Fibroblast of pulmonary artery (primary cell): Measurements from ENCODE around the gene WNK4.

Experiments
- DNase-seq: peaks from one replicate; pipeline ENCODE4 v3.0.0-alpha.2; 2010; ENCODE audit warnings: low read depth
- H3K4me3 ChIP-seq: replicated peaks from 2 replicates; pipeline ENCODE4 v1.5.1; 2011; ENCODE audit warnings: low read depth, mild to moderate bottlenecking, control low read depth, low read length, moderate library complexity
- TF ChIP-seq, protein P1 (sequence below): IDR thresholded peaks from 2 replicates; pipeline ENCODE4 v1.5.1; 2011; ENCODE audit warnings: mild to moderate bottlenecking, control low read depth, low read length, inconsistent platforms; ENCODE audit errors: missing control alignments

Gene WNK4

DNA sequence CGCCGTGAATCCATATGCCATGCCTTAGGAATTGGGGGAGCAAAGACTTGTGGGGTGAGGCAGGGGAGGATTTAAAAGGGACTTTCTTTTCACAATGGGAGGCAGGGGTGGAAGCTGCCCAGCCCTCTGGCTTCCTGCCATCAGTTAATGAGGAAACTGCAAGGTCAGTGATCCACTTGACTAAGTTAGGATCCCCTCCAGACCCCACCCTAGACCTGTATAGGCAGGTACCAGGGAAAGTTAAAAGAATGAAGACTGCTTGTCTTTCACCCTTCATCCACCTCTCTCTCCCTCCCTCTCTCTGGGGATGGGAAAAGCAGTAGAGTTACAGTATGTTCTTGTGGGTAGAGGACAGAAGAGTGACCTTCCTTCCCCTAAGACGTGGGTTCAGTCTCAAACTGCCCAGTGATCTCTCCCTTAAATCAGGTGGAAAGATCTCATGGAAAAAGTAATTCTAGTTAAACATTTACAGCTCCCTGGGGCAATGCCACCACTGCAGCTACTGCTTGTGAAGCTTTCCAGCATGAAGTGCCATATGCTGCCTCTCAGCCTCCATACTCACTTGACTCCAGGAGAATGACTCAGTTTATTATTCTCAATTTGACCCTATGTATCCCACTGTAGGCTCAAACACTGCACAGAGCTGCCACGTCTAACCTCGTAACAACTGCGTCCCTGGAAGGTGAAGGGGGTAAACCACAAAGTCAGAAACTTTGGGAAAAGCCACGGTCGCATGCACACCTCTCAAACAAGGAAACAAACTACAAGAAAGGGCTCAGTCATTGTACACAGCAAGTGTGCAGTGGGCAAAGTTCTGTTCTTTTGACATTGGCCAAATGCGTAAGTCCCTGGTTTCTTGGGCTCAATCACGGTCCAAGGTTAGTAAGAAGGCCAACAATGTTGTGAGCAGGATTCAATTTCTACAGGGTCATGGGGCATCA, 16.9 kb downstream of the WNK4 start:
- peak overlapping the region; percentile 78 for H3K4me3 ChIP-seq
- TF ChIP-seq, protein P1, sequence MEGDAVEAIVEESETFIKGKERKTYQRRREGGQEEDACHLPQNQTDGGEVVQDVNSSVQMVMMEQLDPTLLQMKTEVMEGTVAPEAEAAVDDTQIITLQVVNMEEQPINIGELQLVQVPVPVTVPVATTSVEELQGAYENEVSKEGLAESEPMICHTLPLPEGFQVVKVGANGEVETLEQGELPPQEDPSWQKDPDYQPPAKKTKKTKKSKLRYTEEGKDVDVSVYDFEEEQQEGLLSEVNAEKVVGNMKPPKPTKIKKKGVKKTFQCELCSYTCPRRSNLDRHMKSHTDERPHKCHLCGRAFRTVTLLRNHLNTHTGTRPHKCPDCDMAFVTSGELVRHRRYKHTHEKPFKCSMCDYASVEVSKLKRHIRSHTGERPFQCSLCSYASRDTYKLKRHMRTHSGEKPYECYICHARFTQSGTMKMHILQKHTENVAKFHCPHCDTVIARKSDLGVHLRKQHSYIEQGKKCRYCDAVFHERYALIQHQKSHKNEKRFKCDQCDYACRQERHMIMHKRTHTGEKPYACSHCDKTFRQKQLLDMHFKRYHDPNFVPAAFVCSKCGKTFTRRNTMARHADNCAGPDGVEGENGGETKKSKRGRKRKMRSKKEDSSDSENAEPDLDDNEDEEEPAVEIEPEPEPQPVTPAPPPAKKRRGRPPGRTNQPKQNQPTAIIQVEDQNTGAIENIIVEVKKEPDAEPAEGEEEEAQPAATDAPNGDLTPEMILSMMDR, result no peak
- DNase-seq, result no peak

DNA sequence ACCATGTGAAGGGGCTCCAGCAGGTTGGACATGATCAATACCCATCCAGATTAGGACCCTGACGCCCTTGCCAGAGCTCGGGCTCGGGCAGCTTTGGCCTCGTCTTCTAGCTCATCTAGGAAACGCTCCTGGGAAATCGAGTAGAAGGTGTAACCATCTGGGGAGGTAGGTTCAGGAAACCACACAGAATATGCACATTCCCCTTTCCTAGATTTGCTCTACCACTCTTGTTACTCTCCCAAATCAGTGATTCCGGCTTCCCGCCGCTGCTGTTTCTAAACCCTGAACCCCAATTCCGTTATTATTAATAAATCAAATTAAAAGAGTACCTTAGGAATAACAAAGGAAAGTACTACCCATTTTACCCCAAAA, 17.6 kb downstream of the WNK4 start:
- H3K4me3 ChIP-seq, result peak overlapping the region; percentile 78
- TF ChIP-seq, protein P1, result no peak
- no peak for DNase-seq

DNA sequence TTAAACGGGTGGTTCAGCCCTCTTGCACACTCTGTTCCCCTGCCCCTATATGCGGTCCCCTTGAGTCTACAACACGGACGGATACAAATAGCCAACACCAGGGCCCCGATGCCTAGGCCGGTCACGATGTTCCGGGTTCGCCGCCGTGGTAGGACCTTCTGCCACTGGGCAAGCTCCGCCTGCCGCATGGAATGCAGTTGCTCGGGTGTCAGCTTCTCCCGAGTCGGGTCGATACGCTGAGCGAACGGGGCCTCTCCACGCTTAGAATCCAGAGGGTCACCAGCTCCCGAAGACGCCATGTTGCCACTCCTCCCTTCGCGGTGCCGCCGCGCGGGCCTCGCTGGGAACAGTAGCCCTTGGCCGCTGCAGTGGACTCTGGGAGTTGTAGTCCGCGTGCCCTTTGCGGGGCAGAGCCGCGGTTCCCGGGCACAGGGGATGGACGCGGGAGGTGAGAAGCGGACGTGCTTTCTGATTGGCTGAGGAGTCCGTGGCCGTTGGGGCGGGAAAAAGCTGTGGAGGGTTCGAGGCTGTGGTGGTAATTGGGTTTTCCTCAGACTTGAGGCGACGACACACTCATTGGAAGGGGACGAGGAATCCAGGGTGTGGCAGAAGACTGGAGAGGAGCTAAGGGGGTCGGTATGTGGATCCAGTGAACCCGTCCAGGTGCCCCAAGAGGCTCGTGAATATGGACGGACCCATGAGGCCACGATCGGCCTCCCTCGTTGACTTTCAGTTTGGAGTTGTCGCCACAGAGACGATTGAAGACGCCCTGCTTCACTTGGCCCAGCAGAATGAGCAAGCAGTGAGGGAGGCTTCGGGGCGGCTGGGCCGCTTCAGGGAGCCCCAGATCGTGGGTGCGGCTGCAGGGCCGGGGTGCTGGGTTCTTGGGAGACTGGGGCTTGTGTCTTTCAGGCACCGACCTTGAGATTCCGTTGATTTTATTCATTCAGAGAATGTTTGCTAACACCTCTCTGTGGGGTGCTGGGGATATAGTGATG, 18.3 kb downstream of the WNK4 start, which contains the start of the genes CNTD1 and COA3:
TSS of gene CNTD1 (plus strand) at position 479 of the 998 bp plus-strand sequence. CDS start at position 686, 207 bp downstream.
TSS of gene COA3 (minus strand) at position 322 of the 998 bp plus-strand sequence. CDS start at position 299, 23 bp downstream.
- TF ChIP-seq, protein P1, result no peak
- peak; percentile 86 for DNase-seq
- peak within 1 kb of the TSS; percentile 78 for H3K4me3 ChIP-seq

DNA sequence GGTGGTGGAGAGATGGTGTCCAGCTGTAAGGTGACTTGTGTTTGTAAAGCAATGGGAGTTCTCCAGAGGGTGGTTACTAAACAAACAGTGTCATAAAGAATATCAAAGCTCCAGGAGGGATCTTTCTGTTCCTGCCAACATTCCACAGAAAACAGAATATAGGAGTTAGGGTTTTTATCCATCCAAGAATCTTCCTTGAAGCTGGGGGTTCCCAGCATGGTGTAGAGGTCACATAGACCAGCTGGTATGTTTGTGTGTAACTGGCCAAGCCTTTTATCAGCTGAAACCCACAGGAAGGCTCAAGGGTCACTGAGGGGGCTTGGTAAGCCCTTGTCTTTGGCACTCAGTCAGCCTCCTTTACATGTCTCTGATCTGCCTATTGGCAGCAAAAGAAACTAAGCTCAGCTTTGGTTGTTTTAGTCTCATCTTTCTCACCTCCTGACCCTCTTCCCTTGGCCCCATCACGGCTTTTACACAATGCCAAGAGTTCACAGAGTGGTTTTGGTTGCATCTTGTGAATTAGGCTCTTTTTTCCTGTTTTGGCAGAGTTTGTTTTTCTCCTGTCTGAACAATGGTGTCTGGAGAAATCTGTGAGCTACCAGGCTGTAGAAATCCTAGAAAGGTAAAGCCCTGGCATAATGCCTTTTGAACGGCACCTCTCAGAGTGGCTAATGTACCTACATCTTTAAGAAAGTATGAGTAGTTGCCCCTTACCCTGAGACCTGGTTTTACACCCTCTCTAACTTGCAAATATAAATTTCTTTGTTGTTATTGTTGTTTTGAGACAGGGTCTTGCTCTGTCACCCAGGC, 22.9 kb downstream of the WNK4 start:
- H3K4me3 ChIP-seq, result no peak overlapping the region
- DNase-seq, result no peak
- TF ChIP-seq, protein P1, result no peak

DNA sequence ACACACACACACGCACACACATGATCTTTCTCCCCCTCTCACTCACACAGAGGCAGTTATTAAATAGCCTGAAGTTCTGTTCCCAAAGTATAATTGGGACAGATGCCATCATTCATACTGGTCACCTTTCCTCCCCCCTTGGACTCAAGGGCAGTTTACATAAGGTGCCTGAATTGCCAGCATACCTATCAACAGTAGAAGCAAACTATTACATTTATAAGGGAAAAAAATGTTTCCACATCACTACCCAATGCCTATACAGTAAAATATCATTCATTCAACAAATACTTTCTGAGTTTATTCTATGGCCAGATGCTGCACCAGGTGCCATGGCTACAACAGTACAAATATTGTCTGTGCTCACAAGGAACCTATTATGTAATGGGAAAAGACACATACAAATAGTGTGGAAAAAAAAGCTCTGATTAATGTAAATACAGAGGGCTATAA, 24.5 kb downstream of the WNK4 start:
- DNase-seq, result no peak
- no peak overlapping the region for H3K4me3 ChIP-seq
- TF ChIP-seq, protein P1, result no peak

DNA sequence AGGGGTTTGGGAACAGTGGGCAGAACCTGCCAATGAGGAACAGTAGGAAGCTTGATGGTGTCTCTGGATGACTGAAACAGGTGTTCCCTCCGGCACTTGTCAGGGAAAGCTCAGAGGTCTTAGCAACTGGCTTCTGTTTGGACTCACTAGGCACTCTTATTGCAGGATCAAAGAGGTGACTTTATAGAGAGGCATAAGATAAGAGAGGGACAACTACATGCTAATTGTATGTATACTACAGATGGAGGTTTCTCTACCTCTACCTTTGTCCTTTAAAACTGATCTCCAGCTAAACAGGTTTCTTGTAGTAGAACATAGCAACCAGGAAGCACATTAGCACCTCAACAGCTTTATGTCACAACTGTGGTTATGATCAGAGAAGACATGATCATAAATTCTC, 25.8 kb downstream of the WNK4 start:
- TF ChIP-seq, protein P1, result no peak
- no peak for DNase-seq
- no peak overlapping the region for H3K4me3 ChIP-seq
